HG03135 (cell line): Measurements from ENCODE around the gene MCTP1.

Source experiments
- ATAC-seq: cut with Tn5 transposase; IDR thresholded peaks from one replicate; pipeline ENCODE4 v1.9.1; 2021; ENCODE audit warnings: mild to moderate bottlenecking, moderate library complexity; ENCODE audit not compliant: unreplicated experiment

Gene MCTP1

DNA sequence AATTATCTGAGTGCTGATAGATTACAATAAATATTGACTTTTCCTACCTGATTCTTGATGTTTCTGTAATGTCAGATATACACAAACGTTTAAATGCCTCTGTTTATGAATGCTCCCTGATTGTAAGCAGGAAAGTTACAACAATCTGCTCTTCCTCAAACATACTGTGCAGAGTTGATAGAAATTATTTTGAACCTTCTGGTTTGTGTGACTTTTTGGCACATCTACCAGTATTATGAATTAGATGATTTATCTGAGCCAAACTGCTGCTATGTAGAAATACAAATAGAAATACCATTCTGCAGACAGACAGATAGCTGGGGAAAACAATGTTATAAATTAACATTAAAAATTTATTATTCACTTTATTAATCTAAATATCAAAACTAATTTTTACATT is 553.4 kb downstream of the MCTP1 start:
- ATAC-seq: no peak

GRCh38 chr5:94725142-94725541 is 559.8 kb downstream of the MCTP1 start:
- ATAC-seq: no peak

DNA sequence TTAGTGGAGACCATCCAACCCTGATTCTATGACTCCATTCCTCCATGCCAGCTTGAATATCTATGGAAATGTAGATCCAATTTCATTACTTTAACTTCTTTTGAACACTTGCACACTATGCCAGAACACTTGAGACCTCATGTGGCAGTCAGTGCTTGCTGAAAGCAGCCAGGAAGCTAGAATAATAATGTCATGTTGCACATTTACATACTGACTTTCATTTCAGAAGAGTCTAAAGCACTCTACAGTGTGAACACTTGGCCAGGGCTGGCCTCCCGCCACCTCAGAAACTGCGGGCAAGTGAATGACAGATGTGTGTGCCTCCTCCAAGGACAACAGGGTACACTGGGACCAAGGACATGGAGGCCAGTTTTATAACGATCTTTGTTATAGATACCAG is 569.1 kb downstream of the MCTP1 start:
- no peak for ATAC-seq

GRCh38 chr5:94711785-94712184 is 573.1 kb downstream of the MCTP1 start:
- ATAC-seq: no peak

- no peak for ATAC-seq
Observed at GRCh38 chr5:94709277-94709676, 575.6 kb downstream of the MCTP1 start.

- no peak for ATAC-seq
Observed at GRCh38 chr5:94707359-94707758, 577.5 kb downstream of the MCTP1 start.

- no peak for ATAC-seq
Observed at GRCh38 chr5:94705427-94705826, 579.5 kb downstream of the MCTP1 start.

- ATAC-seq: peak; percentile 71
Observed at GRCh38 chr5:94702729-94703128, 582.2 kb downstream of the MCTP1 start.

GRCh38 chr5:94700592-94700991 is 584.3 kb downstream of the MCTP1 start:
- peak; percentile 67 for ATAC-seq

DNA sequence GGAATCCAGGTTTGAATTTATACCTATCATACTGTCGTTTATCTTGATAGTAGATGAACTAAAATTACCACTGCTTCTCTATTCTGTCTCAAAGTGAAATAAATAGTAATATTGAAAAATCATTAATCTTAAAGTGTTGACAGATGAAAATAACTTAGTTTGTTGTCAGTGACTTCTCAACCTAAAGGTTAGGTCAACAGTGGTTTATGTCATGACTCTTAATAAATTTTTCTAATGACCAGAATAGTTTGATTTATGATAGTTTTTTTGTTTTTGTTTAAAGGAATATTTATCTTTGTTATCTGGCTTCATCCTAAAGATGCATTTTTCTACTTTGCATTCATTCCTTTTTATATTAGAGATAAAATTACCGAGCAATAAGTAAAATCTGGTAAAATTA is 585.3 kb downstream of the MCTP1 start:
- ATAC-seq: no peak

GRCh38 chr5:94698197-94698596 is 586.7 kb downstream of the MCTP1 start:
- no peak for ATAC-seq

GRCh38 chr5:94694671-94695070 is 590.2 kb downstream of the MCTP1 start:
- ATAC-seq: no peak

GRCh38 chr5:94693845-94694370 is 591.0 kb downstream of the MCTP1 start:
- no peak for ATAC-seq

- ATAC-seq: no peak
Observed at GRCh38 chr5:94693043-94693822, 591.7 kb downstream of the MCTP1 start.

DNA sequence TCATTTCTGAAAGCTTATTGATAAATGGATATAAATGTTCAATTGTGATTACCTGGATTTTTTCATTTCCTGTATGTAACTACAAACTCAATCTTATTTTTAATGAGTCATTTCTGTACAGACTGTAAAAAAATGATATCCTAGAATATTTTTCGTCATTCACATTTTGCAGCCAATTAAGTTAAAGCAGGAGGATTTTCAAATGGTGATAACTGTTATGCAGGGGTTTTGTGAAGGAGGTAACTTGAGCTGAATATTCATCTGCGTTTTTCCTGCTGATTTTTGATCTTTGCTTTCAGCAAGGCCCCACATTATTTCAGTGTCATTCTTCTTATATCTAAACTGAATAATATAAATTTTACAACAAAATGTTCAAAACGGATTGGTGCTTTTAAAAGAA is 592.3 kb downstream of the MCTP1 start:
- no peak for ATAC-seq

GRCh38 chr5:94691949-94692348 is 592.9 kb downstream of the MCTP1 start:
- ATAC-seq: no peak

DNA sequence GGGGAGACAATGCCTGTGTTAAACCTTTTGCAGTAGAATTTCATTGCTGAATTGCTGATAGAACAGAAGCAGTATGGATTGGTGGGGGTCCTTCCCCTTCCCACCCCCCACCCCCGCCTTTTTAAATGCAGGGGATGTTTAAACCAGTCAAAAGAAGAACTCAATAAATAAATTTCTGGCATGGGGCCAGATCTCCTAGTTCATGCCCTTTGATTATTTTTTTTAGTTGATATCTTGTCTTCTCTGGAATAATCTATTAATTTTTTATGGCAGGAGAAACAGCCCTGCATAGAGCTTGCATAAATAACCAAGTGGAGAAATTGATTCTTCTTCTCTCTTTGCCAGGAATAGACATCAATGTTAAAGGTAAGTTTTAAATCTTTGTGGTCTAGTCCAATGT is 593.6 kb downstream of the MCTP1 start:
- ATAC-seq: no peak

DNA sequence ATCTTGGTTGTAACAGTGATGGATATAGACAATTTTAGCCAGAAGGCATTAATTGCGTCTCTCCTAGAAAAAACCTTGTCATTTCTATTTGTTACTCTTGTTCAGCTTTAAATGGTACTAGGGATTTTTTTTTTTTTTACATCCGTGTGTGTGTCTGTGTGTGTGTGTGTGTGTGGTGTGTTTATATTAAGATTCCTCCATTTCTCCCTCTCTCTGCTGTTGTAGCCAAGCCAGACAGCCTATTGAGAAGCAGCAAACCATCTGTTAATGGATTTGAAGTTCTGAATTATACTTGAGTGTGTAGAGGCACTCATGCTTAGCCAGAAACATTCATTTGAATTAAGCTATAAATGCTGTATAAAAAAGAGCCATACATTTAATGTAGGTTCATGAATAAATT is 594.1 kb downstream of the MCTP1 start:
- no peak for ATAC-seq

- no peak for ATAC-seq
Observed at GRCh38 chr5:94689908-94690307, 595.0 kb downstream of the MCTP1 start.

DNA sequence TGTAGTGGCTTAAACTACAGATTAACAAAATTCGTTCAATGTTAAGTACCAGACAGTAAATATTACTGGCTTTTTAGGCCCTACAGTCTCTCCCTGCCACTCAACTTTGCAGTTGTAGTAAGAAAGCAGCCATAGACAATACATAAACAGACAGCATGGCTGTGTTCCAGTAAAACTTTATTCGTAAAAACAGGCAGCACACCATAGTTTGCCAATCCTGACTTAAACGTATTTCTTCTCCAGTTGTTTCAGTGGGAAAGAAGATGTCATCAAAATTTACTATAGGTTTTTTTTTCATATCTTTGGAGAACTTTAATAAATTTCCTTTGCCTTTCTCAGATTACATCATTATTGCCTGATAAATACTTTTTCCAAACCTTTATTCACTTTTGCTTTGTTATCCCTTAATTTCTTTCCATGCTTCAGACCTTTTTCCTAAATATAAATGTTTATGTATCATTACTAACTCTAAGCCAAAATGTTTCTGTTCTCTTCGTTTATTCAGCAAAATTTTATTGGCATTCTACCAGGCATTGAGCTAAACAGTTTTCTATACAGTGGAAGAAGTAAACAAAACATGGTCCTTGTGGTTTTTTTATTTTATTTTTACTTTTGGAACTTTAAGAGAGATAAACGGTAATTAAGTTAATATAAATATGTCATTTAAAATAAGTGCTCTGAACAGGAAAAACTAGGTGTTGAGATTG is 601.9 kb downstream of the MCTP1 start:
- ATAC-seq: no peak

GRCh38 chr5:94675965-94676618 is 608.8 kb downstream of the MCTP1 start:
- ATAC-seq: no peak
